Activated T-helper 9 cell treated with anti-CD3 and anti-CD28 coated beads, Interleukin-2, amount 50 U/mL, for 16 hours (primary cell): ENCODE data around the gene IRF2BP2.

ENCODE experiments used
- DNase-seq: peaks from one replicate; pipeline ENCODE4 v3.0.0-alpha.2; 2020; ENCODE audit warnings: low read depth

IRF2BP2 gene

GRCh38 chr1:234634387-234634786 is 24.4 kb upstream of the IRF2BP2 start:
- DNase-seq, result no peak

DNA sequence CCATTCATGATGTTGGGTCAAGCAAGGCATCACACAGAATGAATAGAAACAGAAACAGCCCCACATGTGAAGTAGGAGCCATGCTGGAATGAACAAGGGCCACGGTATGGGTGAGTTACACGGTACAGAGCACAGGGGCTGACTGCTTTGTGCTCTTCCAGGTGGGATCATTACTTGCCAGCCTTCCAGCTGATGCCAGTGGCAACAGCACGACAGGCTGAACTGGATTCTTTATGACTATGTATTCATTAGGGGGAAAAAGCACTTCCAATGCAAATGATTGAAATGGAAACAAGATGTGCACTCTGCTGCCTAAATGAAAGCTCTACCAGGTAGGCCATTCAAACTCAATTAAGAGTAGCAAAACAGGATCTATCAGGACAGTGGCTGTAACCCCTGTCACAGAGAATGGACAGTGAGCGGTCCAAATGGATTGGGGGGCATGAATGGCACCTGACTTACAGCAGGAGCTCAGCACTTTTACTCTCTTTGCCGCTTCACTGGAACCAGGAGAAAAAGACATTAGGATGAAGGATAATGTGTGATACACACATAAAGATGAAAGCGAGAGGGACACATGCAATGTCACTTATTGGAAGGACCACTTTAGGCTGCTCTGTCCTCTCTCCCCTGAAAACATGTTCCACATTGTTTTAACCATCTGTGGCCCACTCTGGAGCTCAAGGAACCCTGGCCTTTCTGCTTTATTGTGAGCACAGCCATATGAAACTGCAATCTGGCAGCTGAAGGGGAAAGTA is 23.4 kb upstream of the IRF2BP2 start:
- no peak for DNase-seq

- DNase-seq, result no peak
Observed at GRCh38 chr1:234632225-234632624, 22.2 kb upstream of the IRF2BP2 start.

GRCh38 chr1:234631721-234632125 is 21.7 kb upstream of the IRF2BP2 start:
- no peak for DNase-seq

GRCh38 chr1:234629026-234629425 is 19.0 kb upstream of the IRF2BP2 start:
- DNase-seq, result no peak

GRCh38 chr1:234628089-234628488 is 18.1 kb upstream of the IRF2BP2 start:
- no peak for DNase-seq

DNA sequence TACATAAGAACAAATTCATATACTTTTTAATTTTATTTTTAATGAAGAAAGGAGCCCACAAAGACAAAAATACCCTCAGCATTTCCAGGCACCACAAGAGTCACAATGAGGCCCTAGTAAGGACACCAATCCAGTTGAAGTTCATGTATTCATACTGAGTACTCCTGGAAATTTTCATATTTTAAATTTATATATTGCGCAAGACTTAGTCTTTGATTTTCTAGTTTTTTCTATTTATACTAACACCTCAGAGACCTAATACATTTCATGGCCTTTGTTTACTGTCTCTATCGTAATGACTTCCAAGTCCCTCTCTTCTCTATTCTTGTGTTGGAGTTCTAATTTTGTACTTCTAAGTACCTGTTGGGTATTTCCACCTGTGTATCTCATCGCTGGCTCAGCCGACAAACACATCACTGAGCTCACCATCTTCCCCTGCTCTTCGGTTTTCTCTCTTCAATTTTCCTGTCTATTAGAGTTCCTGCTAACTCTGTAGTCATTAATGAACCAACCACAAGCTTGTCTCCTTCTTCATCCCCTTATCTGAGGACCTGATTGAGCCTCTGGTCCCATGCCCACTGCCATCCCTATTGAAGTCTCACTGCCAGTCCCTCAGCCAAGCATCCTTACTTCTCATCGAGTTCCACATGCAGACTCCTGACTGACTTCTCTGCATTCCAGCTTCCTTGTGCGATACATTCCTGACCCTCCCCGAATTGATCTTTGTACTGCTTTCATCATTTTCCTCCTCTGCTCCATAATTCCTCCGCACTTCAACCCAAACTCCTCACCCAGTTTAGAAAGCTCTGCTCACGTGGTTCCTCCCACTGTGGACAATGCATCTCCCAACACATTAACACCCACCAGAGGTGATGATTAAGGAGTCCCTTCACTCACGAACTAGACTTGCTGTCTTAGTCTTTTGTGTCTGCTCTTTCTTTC is 17.3 kb upstream of the IRF2BP2 start:
- no peak for DNase-seq

DNA sequence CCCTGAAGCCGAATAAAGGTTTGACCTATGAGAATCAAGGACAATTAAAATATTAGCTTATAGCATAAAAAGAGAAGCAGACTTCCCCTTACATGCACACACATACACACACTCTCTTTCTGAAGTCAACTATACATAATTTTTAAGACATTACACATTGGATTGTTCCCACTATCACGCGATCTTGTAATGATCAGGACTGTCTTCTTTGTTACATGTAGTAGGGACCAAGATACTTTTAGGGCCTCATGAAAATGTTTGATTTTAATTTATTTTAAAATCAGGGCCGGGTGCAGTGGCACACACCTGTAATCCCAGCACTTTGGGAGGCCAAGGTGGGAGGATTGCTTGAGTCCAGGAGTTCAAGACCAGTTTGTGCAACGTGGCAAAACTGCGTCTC is 16.4 kb upstream of the IRF2BP2 start:
- no peak for DNase-seq

- no peak for DNase-seq
Observed at GRCh38 chr1:234624724-234625117, 14.7 kb upstream of the IRF2BP2 start.

DNA sequence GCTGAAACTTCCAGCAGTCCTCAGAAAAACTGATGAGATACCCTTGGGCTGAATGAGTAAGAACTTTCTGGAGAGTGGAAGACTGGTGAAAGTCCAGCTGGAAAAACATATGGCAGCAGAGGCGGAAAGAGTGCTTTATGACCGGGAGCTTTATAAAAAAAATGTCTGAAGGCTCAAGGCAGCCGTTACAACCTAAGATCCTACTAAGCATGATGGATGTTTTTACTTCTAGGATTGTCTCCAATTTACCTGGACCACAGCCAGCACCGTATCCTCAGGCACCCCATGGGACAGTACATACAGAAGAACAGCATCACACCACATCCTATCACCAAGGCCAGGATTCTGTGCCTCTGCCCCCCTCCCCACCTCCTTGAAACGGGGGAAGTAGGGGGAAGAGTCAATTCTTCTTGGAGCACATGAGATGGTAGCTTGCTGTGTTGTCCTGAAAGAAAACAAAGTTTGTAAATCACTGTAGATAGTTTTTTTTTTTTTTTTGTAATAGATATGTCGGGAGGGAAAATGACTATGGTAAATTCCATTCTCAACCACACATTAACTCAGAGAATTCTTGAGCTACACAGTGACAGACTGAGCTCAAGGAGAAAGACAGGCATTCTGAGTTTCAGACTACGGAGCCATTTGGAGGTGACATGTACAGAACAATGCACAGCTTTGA is 11.8 kb upstream of the IRF2BP2 start:
- DNase-seq, result no peak

DNA sequence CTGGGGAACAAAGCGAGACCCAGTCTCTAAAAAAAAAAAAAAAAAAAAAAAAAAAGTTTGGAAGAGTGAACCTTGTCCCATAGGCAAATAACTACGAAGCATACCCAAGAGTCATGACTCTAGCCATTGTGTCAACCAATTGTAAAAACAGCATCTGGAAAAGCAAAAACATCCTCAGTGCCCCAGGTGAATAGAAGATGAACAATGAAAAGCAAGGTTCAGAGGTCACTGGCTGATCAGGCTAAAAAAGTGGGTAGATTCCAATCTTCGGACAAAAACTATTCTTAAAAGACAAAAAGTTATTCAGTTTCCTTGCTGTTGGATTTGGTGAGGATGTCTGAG is 11.1 kb upstream of the IRF2BP2 start:
- DNase-seq, result no peak

DNA sequence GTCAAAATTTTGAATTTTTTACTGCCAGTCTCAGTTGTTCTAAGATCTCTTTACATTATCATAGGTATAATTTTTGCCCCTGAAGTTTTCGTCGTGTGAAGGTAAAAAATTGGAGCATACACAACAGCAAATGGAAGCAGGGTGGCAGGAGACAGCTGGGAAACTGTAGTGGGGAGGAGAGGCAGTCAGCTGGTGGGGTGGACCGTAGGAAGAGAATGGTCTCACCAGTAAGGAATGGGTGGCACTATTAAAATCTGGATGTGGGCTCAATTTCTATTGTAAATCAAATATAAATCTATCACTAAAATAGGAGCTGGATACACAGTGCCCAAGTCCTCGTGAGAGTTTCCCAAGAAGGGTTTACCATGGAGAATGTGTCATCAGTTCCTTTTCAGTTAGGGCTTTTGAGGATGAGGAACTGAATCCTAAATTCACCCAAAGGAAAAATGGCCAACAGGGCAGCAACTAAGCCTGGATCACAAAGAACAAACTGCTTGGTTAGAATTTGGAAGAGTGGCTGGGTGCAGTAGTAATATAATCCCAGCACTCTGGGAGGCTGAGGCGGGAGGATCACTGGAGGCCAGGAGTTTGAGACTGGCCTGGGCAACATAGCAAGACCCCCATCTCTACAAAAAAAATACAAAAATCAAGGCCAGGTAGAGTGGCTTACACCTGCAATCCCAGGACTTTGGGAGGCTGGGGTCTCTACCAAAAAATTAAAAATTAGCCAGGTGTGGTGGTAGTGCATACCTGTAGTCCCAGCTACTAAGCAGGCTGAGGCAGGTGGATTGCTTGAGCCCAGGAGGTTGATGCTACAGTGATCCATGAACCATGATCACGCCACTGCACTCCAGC is 10.5 kb upstream of the IRF2BP2 start:
- DNase-seq, result no peak

- DNase-seq, result no peak
Observed at GRCh38 chr1:234619794-234620247, 9.8 kb upstream of the IRF2BP2 start.

- no peak for DNase-seq
Observed at GRCh38 chr1:234619071-234619480, 9.1 kb upstream of the IRF2BP2 start.

GRCh38 chr1:234618737-234619049 is 8.7 kb upstream of the IRF2BP2 start:
- no peak for DNase-seq

GRCh38 chr1:234617986-234618736 is 8.2 kb upstream of the IRF2BP2 start:
- no peak for DNase-seq

DNA sequence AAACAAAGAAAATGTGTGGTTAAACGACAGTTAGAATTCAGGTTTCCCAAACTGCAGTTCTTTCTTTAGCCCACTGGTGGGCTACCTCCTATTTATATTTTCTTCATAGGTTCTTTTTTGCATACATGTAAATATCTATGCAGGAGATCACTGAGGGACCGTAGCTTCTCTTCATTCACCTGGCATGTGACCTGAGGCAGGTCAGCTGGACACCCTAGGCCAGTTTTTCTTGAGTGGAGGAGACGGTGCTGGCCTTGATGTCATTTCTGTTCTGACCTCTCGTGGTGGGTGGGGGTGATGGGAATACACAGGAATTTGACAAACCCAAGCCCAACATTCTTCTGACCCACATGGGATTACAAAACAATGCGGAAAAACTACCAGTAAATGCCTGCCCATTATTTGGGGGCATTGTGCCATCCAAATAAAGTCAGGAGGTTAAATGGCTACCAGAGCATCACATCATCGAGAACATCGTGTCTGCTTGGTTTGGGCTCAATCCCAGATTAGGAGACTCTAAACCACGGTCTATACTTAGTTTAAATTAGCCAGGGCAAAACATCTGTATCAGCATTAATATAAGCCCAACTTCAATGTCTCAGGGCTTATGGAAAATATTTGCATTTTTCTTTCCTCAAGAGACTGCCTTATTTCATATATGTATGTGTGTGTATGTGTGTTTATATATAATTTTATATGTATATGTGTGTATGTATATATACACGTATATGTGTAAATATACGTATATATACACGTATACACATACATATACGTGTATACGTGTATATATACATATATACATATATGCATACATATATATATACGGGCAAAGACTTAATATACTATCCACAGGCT is 7.4 kb upstream of the IRF2BP2 start:
- DNase-seq, result no peak

DNA sequence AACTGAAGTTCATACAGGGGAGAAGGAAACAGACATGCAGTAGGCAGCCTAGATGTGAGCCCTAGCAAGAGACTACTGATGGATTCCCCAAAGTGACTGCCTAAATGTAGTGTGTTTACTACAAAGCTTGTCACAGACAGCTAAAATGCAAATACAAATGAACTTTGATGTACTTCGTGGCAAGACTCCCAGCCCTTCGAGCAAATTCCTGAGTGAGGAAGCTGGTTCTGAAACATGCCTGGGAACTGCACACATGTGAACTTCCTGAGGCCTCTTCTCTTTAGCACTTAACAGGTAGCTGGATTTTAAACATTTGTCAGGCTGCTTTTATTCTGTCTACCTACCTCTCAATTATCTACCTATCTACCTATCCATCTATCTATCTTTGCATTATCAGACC is 6.7 kb upstream of the IRF2BP2 start:
- no peak for DNase-seq

- DNase-seq, result no peak
Observed at GRCh38 chr1:234614081-234614489, 4.1 kb upstream of the IRF2BP2 start.
